Keratinocyte (primary cell): ENCODE data around the gene BBS7. TPM values are rescaled to one million over a fixed set of nuclear protein-coding genes. Genes with fewer than 3 reads are reported as not detected.

Experiments
- DNase-seq: peaks from one replicate; pipeline ENCODE4 v3.0.0-alpha.2; 2011; ENCODE audit warnings: low read depth, missing footprints, low spot score
- FAIRE-seq: peaks from 2 replicates; lab custom pipeline; 2011; peaks lifted over from hg19 to GRCh38; lab: Jason Lieb, UNC
- H2AFZ ChIP-seq: 2 replicates; pipeline ENCODE4 v1.6.0; 2012; ENCODE audit warnings: low read length, control low read depth, inconsistent platforms; ENCODE audit not compliant: control insufficient read depth
- H3K27ac ChIP-seq: 2 replicates; pipeline ENCODE4 v1.5.1; 2011; ENCODE audit warnings: low read length; ENCODE audit not compliant: control insufficient read depth, insufficient read depth
- H3K27me3 ChIP-seq: 3 replicates; pipeline ENCODE4 v1.6.0; 2011; ENCODE audit warnings: low read length; ENCODE audit not compliant: control insufficient read depth, insufficient read depth; ENCODE audit errors: extremely low read depth
- H3K36me3 ChIP-seq, 2 experiments: 2 replicates in 1 of 2; 3 replicates in 1 of 2; pipeline ENCODE4 v1.5.1; 2011; ENCODE audit warnings: low read length in 2 of 2, mild to moderate bottlenecking in 1 of 2; ENCODE audit not compliant: control insufficient read depth in 2 of 2, insufficient read depth in 2 of 2; ENCODE audit errors: extremely low read depth in 1 of 2
- H3K4me1 ChIP-seq: 3 replicates; pipeline ENCODE4 v1.5.1; 2011; ENCODE audit warnings: low read length; ENCODE audit not compliant: control insufficient read depth, insufficient read depth; ENCODE audit errors: extremely low read depth
- H3K4me2 ChIP-seq: 3 replicates; pipeline ENCODE4 v1.6.0; 2011; ENCODE audit warnings: low read depth, low read length; ENCODE audit not compliant: control insufficient read depth, insufficient read depth; ENCODE audit errors: extremely low read depth
- H3K4me3 ChIP-seq, 3 experiments: fragments of 200-600 bp in 1 of 3; sonication (generic) in 1 of 3; 2 replicates in 2 of 3; 3 replicates in 1 of 3; pipeline ENCODE4 v1.5.1; 2011 to 2016; ENCODE audit warnings: low read length in 3 of 3, mild to moderate bottlenecking in 3 of 3, control low read depth in 2 of 3, inconsistent platforms in 1 of 3, low read depth in 1 of 3, mixed read lengths in 1 of 3, mixed run types in 1 of 3, moderate library complexity in 1 of 3; ENCODE audit not compliant: control insufficient read depth in 2 of 3, insufficient read depth in 2 of 3; ENCODE audit errors: extremely low read depth in 1 of 3
- H3K79me2 ChIP-seq: 2 replicates; pipeline ENCODE4 v1.6.0; 2012; ENCODE audit warnings: low read length; ENCODE audit not compliant: control insufficient read depth, insufficient read depth
- H3K9ac ChIP-seq: 3 replicates; pipeline ENCODE4 v1.6.0; 2011; ENCODE audit warnings: low read length; ENCODE audit not compliant: control insufficient read depth, insufficient read depth; ENCODE audit errors: extremely low read depth
- H3K9me1 ChIP-seq: 3 replicates; pipeline ENCODE4 v1.6.0; 2011; ENCODE audit warnings: low read length; ENCODE audit not compliant: control insufficient read depth, insufficient read depth; ENCODE audit errors: extremely low read depth
- H3K9me3 ChIP-seq: 2 replicates; pipeline ENCODE4 v1.5.1; 2012; ENCODE audit warnings: low read depth, low read length; ENCODE audit not compliant: control insufficient read depth
- H4K20me1 ChIP-seq: 3 replicates; pipeline ENCODE4 v1.6.0; 2011; ENCODE audit warnings: low read length; ENCODE audit not compliant: control insufficient read depth, insufficient read depth; ENCODE audit errors: extremely low read depth
- EZH2 ChIP-seq: IDR thresholded peaks from one replicate; pipeline ENCODE4 v1.6.1; 2012; ENCODE audit warnings: inconsistent platforms, mild to moderate bottlenecking, low read length, moderate library complexity
- dilution Hi-C: fragments of 300-500 bp; cut with MboI; formaldehyde crosslinking; loops from one replicate; pipeline ENCODE4 v1.7.0; 2020; ENCODE audit warnings: low sequenced_read_pairs; ENCODE audit not compliant: extremely low pct_ligation_motif_present
- polyA plus RNA-seq, 5 experiments: library from polyadenylated mRNA; depleted of rRNA in 3 of 5; stranded (reverse) in 3 of 5; stranded (forward) in 1 of 5; unstranded in 1 of 5; fragments of >200 nt; gene quantifications; 1 replicate in 1 of 5; 2 replicates in 3 of 5; 3 replicates in 1 of 5; pipeline versions ENCODE4 v1.2.1 to v1.2.3, GENCODE V29; 2011 to 2012; ENCODE audit warnings: missing spikeins in 2 of 5, low read depth in 1 of 5, low replicate concordance in 1 of 5
- TF ChIP-seq, protein P1 (sequence below), 3 experiments: IDR thresholded peaks in 1 of 3; conservative IDR thresholded peaks in 1 of 3; optimal IDR thresholded peaks in 1 of 3; 2 replicates in 2 of 3; 3 replicates in 1 of 3; pipeline versions ENCODE3 to v1.5.1; 2011; ENCODE audit warnings: low read length in 3 of 3, mild to moderate bottlenecking in 3 of 3, moderate library complexity in 2 of 3, control low read depth in 1 of 3, inconsistent platforms in 1 of 3; ENCODE audit not compliant: insufficient read depth in 2 of 3; ENCODE audit errors: extremely low read depth in 1 of 3

The BBS7 gene
- polyA plus RNA-seq, 1 donor (not counting 4 experiments of a cell fraction or from before 2014, with no cell fraction given) = 34.8 TPM

DNA sequence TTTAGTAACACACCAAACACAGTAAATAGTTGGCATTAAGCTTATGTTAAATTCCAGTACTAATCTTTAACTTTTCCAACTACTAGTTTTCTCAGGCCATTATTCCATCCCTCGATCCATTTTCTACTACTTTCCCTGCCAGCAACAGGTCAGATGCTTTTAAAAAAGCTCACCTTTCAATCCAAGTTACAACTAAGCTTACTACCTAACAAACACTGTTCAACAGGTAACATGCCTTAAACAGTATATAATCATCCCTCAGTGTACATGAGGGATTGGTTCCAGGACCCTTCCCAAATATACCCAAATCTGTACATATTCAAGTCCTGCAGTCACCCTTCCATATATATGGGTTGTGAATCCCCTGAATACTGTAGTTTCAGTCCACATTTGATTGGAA lies 52.1 kb downstream of the BBS7 start:
- Histone ChIP-seq H3K27ac (no peak overlapping the region), H3K79me2 (peaks cover 25% of the 10 kb centered on the region), H3K27me3 (no peaks in the 10 kb centered on the region), H2AFZ (no peak overlapping the region), H4K20me1 (no peaks in the 10 kb centered on the region), H3K4me3 (no peak overlapping the region), H3K9ac (no peak overlapping the region), H3K9me1 (no peaks in the 10 kb centered on the region), H3K4me1 (peaks cover 8% of the 10 kb centered on the region), H3K9me3 (no peaks in the 10 kb centered on the region), H3K4me2 (no peak overlapping the region), H3K36me3 (peaks cover 6 to 7% of the 10 kb centered on the region in 2 experiments)
- FAIRE-seq (no peak), DNase-seq (no peak)
- dilution Hi-C loops = no loop called here
- TF ChIP-seq EZH2 = no peak
- TF ChIP-seq, protein P1, sequence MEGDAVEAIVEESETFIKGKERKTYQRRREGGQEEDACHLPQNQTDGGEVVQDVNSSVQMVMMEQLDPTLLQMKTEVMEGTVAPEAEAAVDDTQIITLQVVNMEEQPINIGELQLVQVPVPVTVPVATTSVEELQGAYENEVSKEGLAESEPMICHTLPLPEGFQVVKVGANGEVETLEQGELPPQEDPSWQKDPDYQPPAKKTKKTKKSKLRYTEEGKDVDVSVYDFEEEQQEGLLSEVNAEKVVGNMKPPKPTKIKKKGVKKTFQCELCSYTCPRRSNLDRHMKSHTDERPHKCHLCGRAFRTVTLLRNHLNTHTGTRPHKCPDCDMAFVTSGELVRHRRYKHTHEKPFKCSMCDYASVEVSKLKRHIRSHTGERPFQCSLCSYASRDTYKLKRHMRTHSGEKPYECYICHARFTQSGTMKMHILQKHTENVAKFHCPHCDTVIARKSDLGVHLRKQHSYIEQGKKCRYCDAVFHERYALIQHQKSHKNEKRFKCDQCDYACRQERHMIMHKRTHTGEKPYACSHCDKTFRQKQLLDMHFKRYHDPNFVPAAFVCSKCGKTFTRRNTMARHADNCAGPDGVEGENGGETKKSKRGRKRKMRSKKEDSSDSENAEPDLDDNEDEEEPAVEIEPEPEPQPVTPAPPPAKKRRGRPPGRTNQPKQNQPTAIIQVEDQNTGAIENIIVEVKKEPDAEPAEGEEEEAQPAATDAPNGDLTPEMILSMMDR (optimal IDR thresholded peaks at IDR 0.05 in 1 of 3, IDR thresholded peaks at IDR 0.05 in 1 of 3, conservative IDR thresholded peaks at IDR 0.05 in 1 of 3; ENCODE audit: extremely low read depth in 1 of 3, insufficient read depth in 2 of 3, low read length in 3 of 3) = no peak

- no peak for DNase-seq
- Histone ChIP-seq H3K27me3 (no peaks in the 10 kb centered on the region), H4K20me1 (no peaks in the 10 kb centered on the region), H3K9me1 (no peaks in the 10 kb centered on the region), H2AFZ (no peak overlapping the region), H3K79me2 (peaks cover 20% of the 10 kb centered on the region), H3K4me2 (no peak overlapping the region), H3K4me3 (no peak overlapping the region), H3K9me3 (no peaks in the 10 kb centered on the region), H3K9ac (no peak overlapping the region), H3K4me1 (peaks cover 8% of the 10 kb centered on the region), H3K27ac (no peak overlapping the region), H3K36me3 (peaks cover 6 to 7% of the 10 kb centered on the region in 2 experiments)
- dilution Hi-C loops = no loop called here
- TF ChIP-seq EZH2 = no peak
- TF ChIP-seq, protein P1 (optimal IDR thresholded peaks at IDR 0.05 in 1 of 3, IDR thresholded peaks at IDR 0.05 in 1 of 3, conservative IDR thresholded peaks at IDR 0.05 in 1 of 3; ENCODE audit: extremely low read depth in 1 of 3, insufficient read depth in 2 of 3, low read length in 3 of 3) = no peak
- no peak for FAIRE-seq
These were observed 52.6 kb downstream of the BBS7 start for GRCh38 chr4:121817701-121818100.
